ENCODE data around the gene LANCL2. TPM values are rescaled to one million over a fixed set of nuclear protein-coding genes. Genes with fewer than 3 reads are reported as not detected.

LANCL2 gene
- total and polyA plus RNA-seq, 8 donors, result 4.9 to 25.9 (median 16.4) TPM

- intact Hi-C loops (cut with DNase I; ENCODE audit: low total_unique reads), result no loop called here
- TF ChIP-seq POLR2AphosphoS5 (IDR thresholded peaks at IDR 0.05) (no peak), CTCF (IDR thresholded peaks at IDR 0.05) (no peak), POLR2A (IDR thresholded peaks at IDR 0.05) (no peak), EP300 (IDR thresholded peaks at IDR 0.05) (no peak)
- H3K27ac ChIP-seq, result no peak overlapping the region
- no peaks in the 10 kb centered on the region for H3K4me1 ChIP-seq
- peaks cover 0 to 7% (median 4%) of the 10 kb centered on the region in 4 donors for H3K36me3 ChIP-seq
- no peak for DNase-seq
- no peaks in the 10 kb centered on the region for H3K27me3 ChIP-seq
- WGBS, 5 donors, result 38 to 62% (median 53%) methylated on average over 3 of the region's 3 CpGs
- H3K4me3 ChIP-seq, result no peak overlapping the region
- no peaks in the 10 kb centered on the region for H3K9me3 ChIP-seq
These were observed 55.4 kb downstream of the LANCL2 start for GRCh38 chr7:55420530-55420929.

- WGBS, 5 donors, result 72 to 81% (median 78%) methylated on average over 3 to 5 of the region's 5 CpGs
- Histone ChIP-seq H3K9me3 (no peaks in the 10 kb centered on the region), H3K27me3 (no peaks in the 10 kb centered on the region), H3K4me3 (no peak overlapping the region), H3K36me3 (peaks cover 0 to 32% (median 18%) of the 10 kb centered on the region in 4 donors), H3K4me1 (no peaks in the 10 kb centered on the region), H3K27ac (no peak overlapping the region)
- DNase-seq, result no peak
- intact Hi-C loops (cut with DNase I; ENCODE audit: low total_unique reads), result no loop called here
- TF ChIP-seq POLR2A (IDR thresholded peaks at IDR 0.05) (no peak), CTCF (IDR thresholded peaks at IDR 0.05) (no peak), EP300 (IDR thresholded peaks at IDR 0.05) (no peak), POLR2AphosphoS5 (IDR thresholded peaks at IDR 0.05) (no peak)
These were observed 58.2 kb downstream of the LANCL2 start for GRCh38 chr7:55423277-55423711.

GRCh38 chr7:55423891-55424290, 58.8 kb downstream of the LANCL2 start:
- TF ChIP-seq POLR2A (IDR thresholded peaks at IDR 0.05), result no peak
- no peak for TF ChIP-seq CTCF (IDR thresholded peaks at IDR 0.05)
- TF ChIP-seq EP300 (IDR thresholded peaks at IDR 0.05), result no peak
- TF ChIP-seq POLR2AphosphoS5 (IDR thresholded peaks at IDR 0.05), result no peak
- Histone ChIP-seq H3K36me3 (peaks cover 0 to 35% (median 18%) of the 10 kb centered on the region in 4 donors), H3K27me3 (no peaks in the 10 kb centered on the region), H3K9me3 (no peaks in the 10 kb centered on the region), H3K4me1 (no peaks in the 10 kb centered on the region), H3K4me3 (no peak overlapping the region), H3K27ac (no peak overlapping the region)
- no peak for DNase-seq
- WGBS, 5 donors, result 77 to 89% (median 86%) methylated on average over 5 of the region's 5 CpGs
- intact Hi-C loops (cut with DNase I; ENCODE audit: low total_unique reads), result no loop called here

DNA sequence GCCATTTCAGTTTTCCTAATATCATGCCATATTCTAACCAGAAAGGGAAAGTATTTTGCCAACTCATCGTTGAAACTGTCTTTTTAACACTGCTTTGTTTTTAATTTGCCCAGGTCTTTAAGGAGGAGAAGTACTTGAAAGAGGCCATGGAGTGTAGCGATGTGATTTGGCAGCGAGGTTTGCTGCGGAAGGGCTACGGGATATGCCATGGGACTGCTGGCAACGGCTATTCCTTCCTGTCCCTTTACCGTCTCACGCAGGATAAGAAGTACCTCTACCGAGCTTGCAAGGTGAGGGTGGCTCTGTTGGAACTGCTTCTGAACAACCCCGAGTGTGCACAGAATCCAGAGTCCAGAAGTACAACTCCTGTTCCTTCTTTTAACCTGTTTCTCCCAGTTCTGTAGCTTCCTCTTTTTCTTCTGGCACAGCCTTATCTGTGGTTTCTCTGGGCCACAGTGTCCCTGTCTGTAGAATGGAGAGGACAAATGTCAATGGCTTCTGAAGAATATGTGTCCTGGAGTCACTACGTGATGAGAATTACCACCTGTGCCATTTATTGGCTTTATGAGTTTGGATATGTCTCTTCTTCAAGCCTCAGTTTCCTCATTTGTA, 60.1 kb downstream of the LANCL2 start:
- H3K27me3 ChIP-seq, result no peaks in the 10 kb centered on the region
- no peak overlapping the region for H3K4me3 ChIP-seq
- intact Hi-C loops (cut with DNase I; ENCODE audit: low total_unique reads), result no loop called here
- TF ChIP-seq POLR2AphosphoS5 (IDR thresholded peaks at IDR 0.05), result no peak
- TF ChIP-seq CTCF (IDR thresholded peaks at IDR 0.05), result no peak
- no peak for TF ChIP-seq EP300 (IDR thresholded peaks at IDR 0.05)
- TF ChIP-seq POLR2A (IDR thresholded peaks at IDR 0.05), result no peak
- no peak overlapping the region for H3K27ac ChIP-seq
- WGBS, 5 donors, result 83 to 94% (median 91%) methylated on average over 11 of the region's 11 CpGs
- peaks cover 0 to 10% (median 5%) of the 10 kb centered on the region in 4 donors for H3K4me1 ChIP-seq
- DNase-seq, result no peak
- H3K9me3 ChIP-seq, result no peaks in the 10 kb centered on the region
- H3K36me3 ChIP-seq, result peaks cover 0 to 35% (median 18%) of the 10 kb centered on the region in 4 donors

All from stomach (tissue), 9 donors.